ENCODE data around the gene KIFBP.
"Not testable (repeated sequence)": the region's sequence is repeated elsewhere in the genome, so short reads cannot be mapped to it uniquely, and the experiment has no call there.

The KIFBP gene

DNA sequence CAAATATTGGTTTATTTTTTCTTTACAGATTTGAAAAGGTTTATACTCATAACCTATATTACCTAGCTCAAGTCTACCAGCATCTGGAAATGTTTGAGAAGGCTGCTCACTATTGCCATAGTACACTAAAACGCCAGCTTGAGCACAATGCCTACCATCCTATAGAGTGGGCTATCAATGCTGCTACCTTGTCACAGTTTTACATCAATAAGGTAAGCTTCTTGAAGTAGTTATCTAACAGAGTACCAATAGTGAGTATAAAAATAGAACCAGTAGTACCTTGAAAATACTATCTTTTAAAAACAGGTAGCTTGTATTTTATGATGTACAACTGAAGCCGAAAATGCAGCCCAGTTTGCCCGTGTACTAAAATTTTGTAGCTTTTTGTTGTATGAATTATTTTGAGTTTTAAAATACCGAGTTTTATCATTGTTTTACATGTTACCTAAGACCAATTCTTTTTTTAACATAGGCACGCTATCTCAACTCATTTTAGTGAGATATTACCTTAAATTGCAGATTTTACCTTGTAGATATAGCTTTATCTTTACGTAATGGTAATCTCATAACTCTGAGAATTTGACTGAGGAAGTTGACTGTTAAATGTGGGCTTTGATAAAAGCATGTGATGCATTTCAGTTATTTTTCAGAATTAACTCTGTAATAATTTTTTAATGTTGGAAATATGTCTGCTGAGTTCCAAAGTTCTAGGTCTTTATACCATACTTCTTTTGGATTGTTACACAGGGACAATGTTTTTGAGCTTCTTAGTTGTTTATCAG is 17.3 kb downstream of the KIFBP start:
- DNase-seq: no peak

DNA sequence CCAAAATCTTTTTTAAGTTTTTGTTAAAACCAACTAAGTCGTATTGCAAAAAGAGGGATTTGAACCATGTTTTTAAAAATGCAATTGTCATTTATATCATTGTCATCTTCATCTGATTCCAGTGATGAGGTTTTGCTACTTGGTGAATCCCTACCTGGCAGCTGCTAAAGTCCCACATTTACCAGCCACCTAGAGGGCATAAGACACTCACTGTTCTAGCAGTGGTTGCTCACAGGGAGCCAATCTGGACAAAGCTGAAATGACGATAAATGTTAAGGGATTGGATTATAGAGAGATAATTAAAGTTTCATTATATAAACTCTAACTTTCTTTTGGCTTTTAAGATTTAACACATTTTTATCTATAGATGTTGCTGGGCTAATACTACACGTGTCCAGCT is 18.7 kb downstream of the KIFBP start:
- no peak for DNase-seq

DNA sequence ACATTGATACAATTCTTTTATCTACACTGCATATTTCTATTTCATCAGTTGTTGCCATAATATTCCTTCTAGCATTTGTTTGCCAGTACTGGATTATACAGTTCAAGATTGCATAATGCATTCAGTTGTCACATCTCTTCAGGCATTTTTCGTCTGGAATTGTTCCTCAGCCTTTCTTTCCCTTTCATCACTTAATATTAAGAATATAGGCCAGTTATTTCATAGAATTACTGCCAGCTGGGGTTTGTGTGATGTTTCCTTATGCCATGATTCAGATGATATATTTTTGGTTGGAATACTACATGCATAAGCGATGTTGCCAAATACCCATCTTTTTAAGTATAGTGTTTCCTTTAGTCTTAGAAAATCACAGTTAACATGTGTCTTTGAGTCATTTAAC is 20.8 kb downstream of the KIFBP start:
- no peak for DNase-seq

DNA sequence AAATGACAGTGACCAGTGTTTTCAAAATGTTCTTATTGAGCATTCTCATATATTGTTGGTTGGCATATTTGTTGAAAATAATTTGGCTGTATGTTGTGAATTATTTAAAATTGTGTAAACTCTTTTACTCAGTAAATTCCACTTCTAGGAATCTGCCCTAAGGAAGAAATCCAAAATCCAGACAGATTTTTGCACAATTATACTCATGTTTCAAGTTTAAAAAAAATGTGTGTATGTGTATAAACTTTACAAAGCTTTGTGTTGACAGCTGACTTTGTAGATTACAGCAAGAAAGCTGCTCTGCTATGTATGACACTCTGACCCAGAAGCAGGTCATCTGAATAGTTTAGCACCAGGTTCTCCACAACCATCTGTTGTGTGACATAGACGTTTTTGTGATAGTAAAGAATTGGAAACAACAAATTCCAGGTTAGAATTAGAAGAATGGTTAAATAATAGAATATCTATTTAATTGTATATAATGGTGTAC is 21.6 kb downstream of the KIFBP start:
- no peak for DNase-seq

DNA sequence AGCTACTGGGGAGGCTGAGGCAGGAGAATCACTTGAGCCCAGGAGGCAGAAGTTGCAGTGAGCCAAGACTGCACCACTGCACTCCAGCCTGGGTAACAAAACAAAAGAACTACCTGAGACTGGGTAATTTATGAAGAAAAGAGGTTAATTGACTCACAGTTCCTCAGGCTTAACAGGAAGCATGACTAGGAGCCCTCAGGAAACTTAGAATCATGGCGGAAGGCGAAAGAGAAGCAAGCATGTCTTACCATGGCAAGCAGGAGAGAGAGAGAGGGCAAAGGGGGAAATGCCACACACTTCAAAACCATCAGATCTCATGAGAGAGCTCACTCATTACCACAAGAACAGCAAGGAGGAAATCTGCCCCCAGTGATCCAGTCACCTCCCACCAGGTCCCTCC is 24.2 kb downstream of the KIFBP start:
- not testable (repeated sequence) for DNase-seq

DNA sequence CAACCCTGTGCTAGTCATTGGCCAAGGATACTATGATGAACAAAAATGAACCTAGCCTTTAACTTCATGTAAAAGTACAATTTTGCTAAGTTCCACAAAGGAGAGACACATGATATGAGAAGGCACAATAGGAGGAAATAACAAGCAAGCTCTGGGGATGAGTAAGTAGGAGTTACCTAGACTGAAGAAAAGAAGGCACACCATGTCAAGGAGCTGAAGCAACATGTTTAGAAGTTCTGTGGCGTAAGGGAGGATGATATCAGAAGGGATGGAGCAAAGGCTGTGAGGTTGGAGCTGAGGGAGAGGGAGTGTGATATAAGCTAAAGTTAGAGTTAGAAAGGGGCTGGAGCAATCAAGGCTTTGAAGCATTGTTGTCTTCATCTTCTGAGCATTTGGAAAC is 25.6 kb downstream of the KIFBP start:
- DNase-seq: no peak

DNA sequence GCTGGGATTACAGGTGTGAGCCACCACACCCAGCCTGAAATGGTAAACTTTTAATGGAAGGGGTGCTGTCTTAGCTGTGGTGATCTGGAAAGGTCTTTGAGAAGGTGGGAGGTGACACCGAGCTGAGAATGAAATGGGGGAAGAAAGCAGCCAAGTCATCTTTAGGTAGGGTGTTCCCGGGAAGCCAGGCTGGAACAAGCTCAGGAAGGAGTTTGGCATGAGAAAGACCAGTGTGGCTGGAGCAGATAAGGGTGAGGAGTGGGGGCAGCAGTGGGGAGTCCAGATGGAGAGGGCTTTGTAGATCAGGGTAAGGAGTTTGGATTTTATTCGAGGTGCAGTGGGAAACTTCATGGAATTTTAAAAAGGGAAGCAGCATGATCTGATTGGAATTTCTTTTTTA is 30.0 kb downstream of the KIFBP start:
- DNase-seq: no peak

DNA sequence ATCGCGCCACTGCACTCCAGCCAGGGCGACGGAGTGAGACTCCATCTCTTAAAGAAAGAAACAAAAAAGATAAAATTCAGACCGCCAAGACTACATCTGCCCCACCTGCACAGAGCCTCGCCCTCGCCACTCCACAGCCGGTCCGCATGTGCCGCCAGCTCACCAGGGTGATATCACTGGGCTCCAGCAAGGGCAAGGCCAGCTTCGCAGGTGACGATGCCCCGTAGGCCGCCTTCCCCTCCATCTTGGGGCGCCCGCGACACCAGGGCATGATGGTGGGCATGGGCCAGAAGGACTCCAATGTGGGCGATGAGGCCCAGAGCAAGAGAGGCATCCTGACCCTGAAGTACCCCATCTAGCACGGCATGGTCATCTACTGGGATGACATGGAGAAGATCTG is 34.0 kb downstream of the KIFBP start:
- DNase-seq: no peak

DNA sequence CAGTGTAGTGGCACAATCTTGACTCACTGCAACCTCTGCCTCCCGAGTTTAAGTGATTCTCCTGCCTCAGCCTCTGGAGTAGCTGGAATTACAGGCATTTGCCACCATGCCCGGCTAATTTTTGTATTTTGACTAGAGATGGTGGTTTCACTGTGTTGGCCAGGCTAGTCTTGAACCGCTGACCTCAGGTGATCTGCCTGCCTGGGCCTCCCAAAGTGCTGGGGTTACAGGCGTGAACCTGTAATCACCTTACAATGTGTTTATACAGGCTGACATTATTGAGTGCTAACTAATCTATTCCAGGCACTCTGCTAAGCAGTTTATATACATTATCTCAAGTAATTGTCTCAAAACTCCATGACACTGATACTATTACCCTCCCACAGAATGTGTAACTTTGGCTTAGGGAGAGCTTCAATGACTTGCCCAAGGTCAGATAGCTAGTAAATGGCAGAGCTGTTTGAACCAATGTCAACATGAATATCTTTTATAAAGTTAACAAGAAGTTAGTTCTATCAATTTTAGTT is 36.8 kb downstream of the KIFBP start:
- DNase-seq: no peak

DNA sequence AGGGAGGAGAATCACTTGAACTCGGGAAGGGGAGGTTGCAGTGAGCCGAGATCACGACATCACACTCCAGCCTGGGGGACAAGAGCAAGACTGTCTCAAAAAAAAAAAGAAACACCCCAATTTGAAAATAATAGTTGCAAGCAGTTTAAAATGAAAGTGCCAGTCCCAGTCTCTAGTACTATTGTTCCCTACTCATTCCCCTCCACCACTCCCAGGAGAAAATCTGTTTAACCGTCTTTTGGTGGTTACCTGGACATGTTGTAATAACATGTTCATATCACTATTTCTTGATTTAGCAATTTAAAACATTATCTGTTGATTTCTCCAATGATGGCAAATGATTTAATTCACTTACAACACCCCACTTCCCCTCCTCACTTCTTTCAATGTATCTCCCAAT is 44.7 kb downstream of the KIFBP start:
- no peak for DNase-seq

DNA sequence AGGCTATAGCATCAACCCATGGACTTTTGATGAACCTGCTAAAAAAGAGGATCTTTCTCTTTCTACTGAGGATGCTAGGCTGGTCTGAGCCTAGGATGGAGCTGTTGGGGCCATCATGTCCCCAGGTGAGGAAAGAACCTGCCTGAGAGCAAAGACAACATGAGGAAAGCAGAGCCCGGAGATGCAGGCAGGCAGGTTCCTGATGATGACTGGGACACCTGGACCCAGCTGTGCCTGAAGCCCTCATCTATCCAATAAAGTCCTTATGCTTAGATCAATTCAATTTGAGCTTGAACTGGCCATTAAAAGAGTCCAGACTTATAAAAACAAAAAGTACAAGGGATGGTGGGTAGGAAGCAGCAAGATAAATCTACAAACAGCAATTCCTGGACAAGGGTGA is 48.9 kb downstream of the KIFBP start:
- no peak for DNase-seq

DNA sequence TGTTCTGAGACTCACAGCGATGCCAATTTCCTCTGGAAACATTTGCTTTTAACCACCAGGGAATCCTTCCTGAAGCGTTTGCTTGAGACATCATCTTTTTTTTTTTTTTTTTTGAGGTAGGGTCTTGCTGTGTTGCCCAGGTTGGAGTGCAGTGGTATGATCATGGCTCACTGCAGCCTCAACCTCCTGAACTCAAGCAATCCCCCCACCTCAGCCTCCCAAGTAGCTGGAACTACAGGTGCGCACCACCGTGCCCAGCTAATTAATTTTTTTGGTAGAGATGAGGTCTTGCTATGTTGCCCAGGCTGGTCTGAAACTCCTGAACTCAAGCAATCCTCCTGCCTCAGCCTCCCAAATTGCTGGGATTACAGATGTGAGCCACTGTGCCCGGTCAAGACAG is 52.3 kb downstream of the KIFBP start:
- not testable (repeated sequence) for DNase-seq

DNA sequence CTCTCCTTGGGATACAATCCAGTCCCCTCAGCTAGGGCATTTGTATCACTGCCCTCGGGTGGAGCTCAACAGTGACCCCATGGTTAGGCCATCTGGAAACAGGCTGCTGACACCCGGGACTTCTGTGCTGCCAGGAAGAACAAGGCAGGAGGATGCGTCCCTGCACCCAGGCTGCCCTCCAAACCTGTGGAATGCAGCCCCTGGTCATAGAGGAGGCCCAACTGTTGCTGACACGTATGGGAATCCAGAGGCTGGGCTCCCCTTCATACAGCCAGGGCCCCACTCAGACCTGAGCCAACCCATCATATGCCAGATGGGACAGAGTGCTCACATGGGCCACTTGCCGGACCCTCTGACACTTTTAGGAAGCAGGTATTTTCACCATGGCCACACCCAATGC is 53.8 kb downstream of the KIFBP start:
- no peak for DNase-seq

DNA sequence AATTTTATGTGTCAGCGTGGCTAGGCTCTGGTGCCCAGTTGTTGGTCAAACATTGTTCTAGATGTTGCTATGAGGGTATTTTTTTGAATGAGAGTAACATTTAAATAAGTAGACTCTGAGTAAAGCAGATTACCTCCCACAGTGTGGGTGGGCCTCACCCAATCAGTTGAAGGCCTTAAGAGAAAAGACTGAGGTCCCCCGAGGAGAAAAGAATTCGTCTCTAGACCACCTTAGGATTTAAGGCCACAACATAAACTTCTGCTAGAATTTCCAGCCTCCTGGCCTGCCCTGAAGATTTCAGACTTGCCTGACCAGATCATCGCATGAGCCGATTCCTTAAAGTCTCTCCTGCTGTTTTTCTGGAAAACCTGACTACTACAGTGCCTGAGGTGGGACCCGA is 54.2 kb downstream of the KIFBP start:
- DNase-seq: no peak

DNA sequence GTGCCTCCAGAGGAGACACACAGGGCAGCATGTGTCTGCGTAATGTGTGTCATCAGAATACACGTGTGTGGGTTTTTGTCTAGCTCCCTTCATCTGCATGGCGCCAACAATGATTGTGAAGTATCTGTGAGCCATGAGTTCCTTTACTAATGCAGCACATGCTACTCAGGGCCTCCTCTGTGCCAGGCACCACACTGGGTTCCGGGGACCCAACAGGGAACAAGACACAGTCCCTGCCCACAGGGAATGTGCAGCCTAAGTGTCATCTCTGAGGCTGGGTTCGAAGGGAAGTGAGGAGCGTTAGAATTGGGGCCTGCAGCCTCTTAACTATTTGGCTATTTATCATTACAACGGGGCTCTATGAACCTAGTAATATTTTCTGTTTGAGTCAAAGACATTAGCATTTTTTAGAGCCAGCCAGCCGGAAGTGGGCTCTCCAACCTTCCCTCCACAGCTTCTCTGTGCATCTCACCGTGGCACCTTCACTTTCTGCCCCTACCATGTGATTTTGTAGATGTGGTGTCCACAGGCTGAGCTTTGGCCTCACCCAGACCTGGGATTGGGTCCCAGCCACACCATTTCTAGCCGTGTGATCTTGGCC is 55.4 kb downstream of the KIFBP start:
- no peak for DNase-seq

DNA sequence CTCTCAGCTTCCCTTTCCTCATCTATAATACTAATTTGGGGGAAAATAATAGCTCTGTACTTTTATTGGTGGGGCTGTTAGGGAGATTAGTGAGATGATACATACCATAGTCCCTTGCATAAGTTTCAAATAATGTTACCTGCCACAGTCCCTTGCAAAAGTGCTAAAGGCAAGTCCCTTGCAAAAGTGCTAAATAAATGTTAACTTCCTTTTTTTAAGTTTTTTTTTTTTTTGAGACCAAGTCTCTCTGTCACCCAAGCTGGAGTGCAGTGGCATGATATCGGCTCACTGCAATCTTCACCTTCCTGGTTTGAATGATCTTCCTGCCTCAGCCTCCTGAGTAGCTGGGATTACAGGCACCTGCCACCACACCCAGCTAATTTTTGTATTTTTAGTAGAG is 55.9 kb downstream of the KIFBP start:
- no peak for DNase-seq

DNA sequence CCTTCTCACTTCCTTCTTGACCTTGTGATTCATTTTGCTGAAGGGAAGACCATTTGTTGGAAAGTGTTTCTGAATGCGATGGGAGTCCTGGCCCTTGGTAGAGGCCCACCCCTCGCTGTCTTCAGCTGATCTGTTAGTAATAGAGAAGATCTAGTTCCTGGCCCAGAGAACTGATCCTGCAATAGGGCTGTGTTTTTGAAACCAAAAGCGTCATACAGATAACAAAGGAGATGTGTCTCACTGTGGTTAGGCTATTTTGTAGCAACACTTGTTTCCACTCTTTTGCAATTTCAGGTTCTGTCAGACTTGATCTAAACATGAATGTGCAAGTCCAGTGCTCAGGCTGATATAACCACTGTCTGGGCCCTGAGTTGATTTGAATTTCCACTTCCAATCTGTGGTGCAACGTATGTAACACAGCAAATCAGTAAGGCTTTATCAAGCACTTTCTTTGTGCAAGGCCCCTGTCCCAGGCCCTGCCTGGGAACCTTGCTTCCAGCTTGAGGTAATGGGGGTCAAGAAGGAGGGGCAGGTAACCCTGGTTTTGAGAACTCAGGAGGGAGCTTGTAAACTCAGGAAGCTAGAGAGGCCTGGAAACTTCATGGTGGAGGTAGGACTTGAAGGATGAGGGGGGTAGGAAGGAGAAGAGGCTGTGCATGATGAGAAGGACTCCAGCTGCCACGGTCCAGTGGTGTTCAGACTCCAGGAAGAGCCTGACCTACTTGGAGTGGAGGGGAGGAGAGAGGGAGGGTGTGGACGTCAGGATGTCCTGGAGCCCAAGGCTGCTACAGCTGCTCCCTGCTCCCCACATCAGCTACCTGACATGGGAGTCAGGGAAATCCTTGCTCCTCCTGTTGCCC is 57.1 kb downstream of the KIFBP start:
- DNase-seq: no peak

DNA sequence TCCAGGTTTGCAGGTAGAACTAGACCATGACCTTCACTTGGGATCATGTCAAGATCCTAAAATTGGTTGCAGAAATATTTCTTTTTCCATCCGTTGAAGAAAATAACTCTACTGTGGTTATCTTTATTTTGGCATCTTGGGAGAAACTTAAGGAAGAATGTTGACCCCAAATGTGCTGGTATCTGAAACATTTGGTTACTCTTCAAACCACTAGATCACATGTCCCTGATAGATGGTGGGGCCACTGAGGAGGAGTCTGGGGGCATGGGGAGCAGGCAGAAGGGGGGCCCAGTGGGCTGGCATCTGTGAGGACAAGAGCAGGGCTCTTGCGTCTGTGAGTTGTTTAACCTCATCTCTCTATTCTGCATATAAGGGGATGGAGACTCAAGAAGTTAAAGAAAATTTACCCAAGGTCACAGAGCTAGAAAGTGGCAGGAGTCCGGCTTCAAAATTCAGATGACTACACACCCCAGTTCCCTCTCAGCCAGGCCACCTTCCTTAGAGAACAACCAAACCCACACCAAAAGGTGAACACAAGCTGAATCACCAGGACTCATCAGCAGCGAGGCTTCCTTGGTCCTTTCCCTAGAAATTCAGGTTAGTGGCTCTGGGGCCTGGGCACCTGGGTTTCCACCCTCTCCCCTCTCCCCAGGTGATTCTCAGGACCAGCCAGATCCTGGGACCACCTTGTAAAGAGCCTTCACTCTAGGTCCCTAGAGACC is 58.7 kb downstream of the KIFBP start:
- no peak for DNase-seq

DNA sequence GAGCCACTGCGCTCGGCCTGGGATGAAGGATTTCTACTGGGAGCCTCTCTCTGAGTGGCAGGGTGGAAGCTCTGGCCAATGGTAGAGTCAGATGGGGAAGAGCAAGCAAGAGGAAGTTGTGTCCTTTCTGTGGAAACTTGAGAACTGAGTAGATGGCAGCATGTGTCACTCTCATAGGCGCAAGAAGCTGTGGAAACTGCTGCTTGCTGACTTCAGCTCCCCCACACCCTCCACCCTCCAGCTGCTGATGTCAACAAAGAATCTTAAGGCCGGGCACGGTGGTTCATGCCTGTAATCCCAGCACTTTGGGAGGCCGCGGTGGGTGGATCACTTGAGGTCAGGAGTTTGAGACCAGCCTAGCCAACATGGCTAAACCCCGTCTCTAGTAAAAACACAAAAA is 59.5 kb downstream of the KIFBP start:
- peak; percentile 35 for DNase-seq

DNA sequence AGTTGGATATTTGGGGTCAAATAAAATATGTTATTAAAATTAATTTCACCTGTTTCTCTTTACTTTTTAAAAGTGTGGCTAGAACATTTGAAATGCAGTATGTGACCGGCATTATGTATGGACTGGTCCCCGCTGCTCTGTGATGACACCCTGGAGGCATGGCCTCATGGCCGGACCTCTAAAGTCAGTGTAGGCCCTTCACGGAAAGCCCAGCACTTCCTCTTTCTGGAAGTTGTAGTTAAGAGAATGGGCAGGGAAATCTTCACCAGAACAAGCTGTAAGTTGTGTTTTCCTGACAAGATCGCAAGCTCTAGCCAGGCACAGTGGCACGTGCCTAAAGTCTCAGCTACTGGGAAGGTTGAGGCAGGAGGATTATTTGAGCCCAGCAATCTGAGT is 61.0 kb downstream of the KIFBP start:
- no peak for DNase-seq

DNA sequence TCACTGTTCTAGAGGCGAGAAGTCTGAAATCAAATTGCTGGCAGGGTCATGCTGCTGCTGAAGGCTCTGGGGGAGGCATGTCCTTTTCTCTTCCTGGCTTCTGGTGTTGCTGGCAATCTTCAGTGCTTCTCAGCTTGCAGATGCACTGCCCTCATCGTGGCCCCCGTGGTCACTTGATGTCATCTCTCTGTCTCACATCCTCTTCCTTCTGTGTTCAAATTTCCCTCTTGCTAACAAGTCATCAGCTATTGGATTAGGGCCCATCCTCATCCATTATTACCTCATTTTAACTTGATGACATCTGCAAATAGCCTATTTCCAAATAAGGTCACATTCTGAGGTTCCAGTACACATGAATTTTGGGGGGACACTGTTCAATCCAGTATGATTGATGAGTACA is 62.7 kb downstream of the KIFBP start:
- peak; percentile 60 for DNase-seq

DNA sequence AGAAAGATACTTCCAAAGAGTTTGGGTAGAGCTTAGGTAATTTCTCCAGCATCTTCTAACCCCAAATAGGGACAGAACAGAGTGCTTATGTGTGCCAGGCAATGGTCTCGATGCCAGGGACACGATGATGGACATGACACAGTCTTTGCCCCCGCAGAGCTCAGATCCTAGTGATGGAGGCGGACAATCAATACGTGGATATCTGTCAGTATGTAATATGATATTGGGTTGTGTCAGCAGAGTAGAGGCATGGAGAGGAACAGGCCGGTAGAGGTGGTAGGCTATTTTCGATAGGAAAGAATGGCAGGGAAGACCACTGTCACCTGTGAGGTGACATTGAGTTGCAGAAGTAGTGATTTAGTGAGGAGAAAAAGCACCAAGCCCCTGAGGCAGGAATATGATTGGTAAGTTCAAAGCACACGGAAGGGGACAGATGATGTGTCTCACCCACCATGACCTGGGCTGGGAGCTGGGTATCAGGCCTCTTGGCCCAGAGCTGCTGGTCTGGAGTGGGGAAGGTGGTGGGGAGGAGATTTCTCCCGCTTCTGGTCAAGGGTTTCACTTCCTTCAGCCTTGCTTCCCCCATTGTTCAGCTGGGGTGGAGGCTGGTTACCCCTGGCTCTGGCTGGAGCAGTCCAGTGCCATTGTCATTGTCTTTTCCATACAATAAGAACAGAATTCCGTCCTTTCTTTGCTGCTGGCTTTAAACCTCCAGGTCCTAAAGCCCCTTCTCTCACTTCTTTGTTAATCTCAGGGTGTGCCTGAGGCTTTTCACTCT is 63.3 kb downstream of the KIFBP start:
- no peak for DNase-seq

Measured in EL (cell line).